ENCODE measurements around the gene AGBL5. TPM values are rescaled to one million over a fixed set of nuclear protein-coding genes. Genes with fewer than 3 reads are reported as not detected.

Gene AGBL5
- total RNA-seq, 2 donors from 2014 or later = 12.5 to 20.5 TPM

GRCh38 chr2:27091746-27092695 is 40.6 kb downstream of the AGBL5 start:
- H3K4me3 Mint-ChIP-seq = no peak overlapping the region
- H3K36me3 Mint-ChIP-seq = no peaks in the 10 kb centered on the region
- H3K4me1 Mint-ChIP-seq (ENCODE audit: low read depth in 2 of 2) = peaks cover 0 to 19% of the 10 kb centered on the region in 2 donors
- no peaks in the 10 kb centered on the region for H3K9me3 Mint-ChIP-seq
- ATAC-seq (no peak), DNase-seq (ENCODE audit: low spot score) (no peak)
- no peaks in the 10 kb centered on the region for H3K27me3 Mint-ChIP-seq
- H3K27ac Mint-ChIP-seq = no peak overlapping the region

- ATAC-seq = no peak
- Mint-ChIP-seq H3K4me1 (ENCODE audit: low read depth in 2 of 2) (peaks cover 0 to 19% of the 10 kb centered on the region in 2 donors), H3K27me3 (no peaks in the 10 kb centered on the region), H3K4me3 (no peak overlapping the region), H3K36me3 (no peaks in the 10 kb centered on the region), H3K9me3 (no peaks in the 10 kb centered on the region), H3K27ac (no peak overlapping the region)
- DNase-seq (ENCODE audit: low spot score) = no peak
These were observed 41.4 kb downstream of the AGBL5 start for GRCh38 chr2:27092696-27093429.

GRCh38 chr2:27093430-27094352 is 42.2 kb downstream of the AGBL5 start:
- Mint-ChIP-seq H3K9me3 (no peaks in the 10 kb centered on the region), H3K27ac (no peak overlapping the region)
- ATAC-seq = no peak

GRCh38 chr2:27094353-27094984 is 43.0 kb downstream of the AGBL5 start:
- Mint-ChIP-seq H3K36me3 (no peaks in the 10 kb centered on the region), H3K9me3 (no peaks in the 10 kb centered on the region), H3K4me3 (no peak overlapping the region), H3K27ac (no peak overlapping the region), H3K27me3 (no peaks in the 10 kb centered on the region), H3K4me1 (ENCODE audit: low read depth in 2 of 2) (peaks cover 0 to 19% of the 10 kb centered on the region in 2 donors)
- DNase-seq (ENCODE audit: low spot score) (no peak), ATAC-seq (no peak)

More at GRCh38 chr2:27093430-27094352, 42.2 kb downstream of the AGBL5 start:
- no peaks in the 10 kb centered on the region for H3K36me3 Mint-ChIP-seq
- H3K4me3 Mint-ChIP-seq = no peak overlapping the region
- no peaks in the 10 kb centered on the region for H3K27me3 Mint-ChIP-seq
- H3K4me1 Mint-ChIP-seq (ENCODE audit: low read depth in 2 of 2) = peaks cover 0 to 19% of the 10 kb centered on the region in 2 donors
- DNase-seq (ENCODE audit: low spot score) = no peak

- no peak for ATAC-seq
- Mint-ChIP-seq H3K36me3 (no peaks in the 10 kb centered on the region), H3K27ac (no peak overlapping the region), H3K27me3 (no peaks in the 10 kb centered on the region), H3K4me1 (ENCODE audit: low read depth in 2 of 2) (peaks cover 0 to 15% of the 10 kb centered on the region in 2 donors), H3K4me3 (no peak overlapping the region), H3K9me3 (no peaks in the 10 kb centered on the region)
- no peak for DNase-seq (ENCODE audit: low spot score)
These were observed 43.9 kb downstream of the AGBL5 start for GRCh38 chr2:27095427-27095744.

GRCh38 chr2:27095745-27096651 is 44.5 kb downstream of the AGBL5 start:
- Mint-ChIP-seq H3K9me3 (no peaks in the 10 kb centered on the region), H3K4me1 (ENCODE audit: low read depth in 2 of 2) (peaks cover 0 to 15% of the 10 kb centered on the region in 2 donors), H3K27ac (no peak overlapping the region), H3K4me3 (peak overlapping the region; percentile 30), H3K27me3 (no peaks in the 10 kb centered on the region), H3K36me3 (no peaks in the 10 kb centered on the region)
- ATAC-seq (peak; percentile 70 to 80), DNase-seq (ENCODE audit: low spot score) (no peak)

- Mint-ChIP-seq H3K27me3 (no peaks in the 10 kb centered on the region), H3K4me1 (ENCODE audit: low read depth in 2 of 2) (peaks cover 0 to 12% of the 10 kb centered on the region in 2 donors), H3K27ac (no peak overlapping the region), H3K9me3 (no peaks in the 10 kb centered on the region), H3K36me3 (no peaks in the 10 kb centered on the region), H3K4me3 (no peak overlapping the region)
- DNase-seq (ENCODE audit: low spot score) = no peak
- no peak for ATAC-seq
These were observed 45.4 kb downstream of the AGBL5 start for GRCh38 chr2:27096748-27097297.

GRCh38 chr2:27097341-27097740 is 45.9 kb downstream of the AGBL5 start:
- no peak overlapping the region for H3K4me3 Mint-ChIP-seq
- H3K4me1 Mint-ChIP-seq (ENCODE audit: low read depth in 2 of 2) = peaks cover 0 to 12% of the 10 kb centered on the region in 2 donors
- H3K36me3 Mint-ChIP-seq = no peaks in the 10 kb centered on the region
- no peak for ATAC-seq
- no peak overlapping the region for H3K27ac Mint-ChIP-seq
- H3K9me3 Mint-ChIP-seq = no peaks in the 10 kb centered on the region
- no peak for DNase-seq (ENCODE audit: low spot score)
- no peaks in the 10 kb centered on the region for H3K27me3 Mint-ChIP-seq

GRCh38 chr2:27099334-27099955 is 48.0 kb downstream of the AGBL5 start:
- no peaks in the 10 kb centered on the region for H3K9me3 Mint-ChIP-seq
- H3K4me1 Mint-ChIP-seq (ENCODE audit: low read depth in 2 of 2) = peaks cover 0 to 12% of the 10 kb centered on the region in 2 donors
- H3K27ac Mint-ChIP-seq = no peak overlapping the region
- H3K36me3 Mint-ChIP-seq = no peaks in the 10 kb centered on the region
- ATAC-seq = no peak
- H3K27me3 Mint-ChIP-seq = no peaks in the 10 kb centered on the region
- DNase-seq (ENCODE audit: low spot score) = no peak
- H3K4me3 Mint-ChIP-seq = no peak overlapping the region

GRCh38 chr2:27100036-27100435 is 48.6 kb downstream of the AGBL5 start:
- DNase-seq (ENCODE audit: low spot score) (no peak), ATAC-seq (no peak)
- Mint-ChIP-seq H3K9me3 (no peaks in the 10 kb centered on the region), H3K4me3 (no peak overlapping the region), H3K27ac (no peak overlapping the region), H3K36me3 (no peaks in the 10 kb centered on the region), H3K27me3 (no peaks in the 10 kb centered on the region), H3K4me1 (ENCODE audit: low read depth in 2 of 2) (peaks cover 0 to 12% of the 10 kb centered on the region in 2 donors)

- H3K27me3 Mint-ChIP-seq = peaks cover 2 to 6% of the 10 kb centered on the region in 2 donors
- H3K9me3 Mint-ChIP-seq = no peaks in the 10 kb centered on the region
- ATAC-seq = no peak
- no peak overlapping the region for H3K27ac Mint-ChIP-seq
- H3K36me3 Mint-ChIP-seq = no peaks in the 10 kb centered on the region
- no peak overlapping the region for H3K4me3 Mint-ChIP-seq
- no peaks in the 10 kb centered on the region for H3K4me1 Mint-ChIP-seq (ENCODE audit: low read depth in 2 of 2)
- DNase-seq (ENCODE audit: low spot score) = no peak
These were observed 50.9 kb downstream of the AGBL5 start for GRCh38 chr2:27102329-27102728.

GRCh38 chr2:27105981-27106380 is 54.5 kb downstream of the AGBL5 start:
- Mint-ChIP-seq H3K27ac (no peak overlapping the region), H3K9me3 (no peaks in the 10 kb centered on the region), H3K36me3 (no peaks in the 10 kb centered on the region), H3K4me1 (ENCODE audit: low read depth in 2 of 2) (no peaks in the 10 kb centered on the region), H3K27me3 (peaks cover 5 to 12% of the 10 kb centered on the region in 2 donors), H3K4me3 (no peak overlapping the region)
- DNase-seq (ENCODE audit: low spot score) (no peak), ATAC-seq (no peak)
